ENCODE data around the gene MXD4.
"Not testable (repeated sequence)": the region's sequence is repeated elsewhere in the genome, so short reads cannot be mapped to it uniquely, and the experiment has no call there.

Gene MXD4

GRCh38 chr4:2291705-2292645 is 30.1 kb upstream of the MXD4 start:
- no peak for DNase-seq

- no peak for DNase-seq
Observed at GRCh38 chr4:2290974-2291704, 29.2 kb upstream of the MXD4 start.

DNA sequence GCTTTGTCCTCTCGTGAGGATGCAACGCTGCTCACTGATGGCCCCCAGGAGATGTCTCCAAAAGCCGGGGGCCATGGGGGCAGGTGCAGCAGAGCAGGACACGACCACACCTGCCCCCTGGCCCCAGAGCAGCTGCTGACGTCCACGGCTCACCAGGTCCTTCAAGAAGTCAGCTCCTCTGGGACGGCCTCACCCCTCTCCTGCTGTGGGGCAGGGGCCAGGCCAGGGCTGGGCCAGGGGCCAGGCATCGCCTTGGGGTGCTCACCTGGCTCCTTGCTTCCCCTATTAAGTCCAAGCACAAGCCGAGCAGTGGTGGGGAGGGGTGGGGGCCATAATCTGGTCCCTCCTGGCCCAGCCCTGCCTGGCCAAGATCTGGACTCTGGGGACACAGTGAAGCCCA is 28.6 kb upstream of the MXD4 start:
- DNase-seq = no peak

GRCh38 chr4:2289955-2290333 is 28.0 kb upstream of the MXD4 start:
- no peak for DNase-seq

DNA sequence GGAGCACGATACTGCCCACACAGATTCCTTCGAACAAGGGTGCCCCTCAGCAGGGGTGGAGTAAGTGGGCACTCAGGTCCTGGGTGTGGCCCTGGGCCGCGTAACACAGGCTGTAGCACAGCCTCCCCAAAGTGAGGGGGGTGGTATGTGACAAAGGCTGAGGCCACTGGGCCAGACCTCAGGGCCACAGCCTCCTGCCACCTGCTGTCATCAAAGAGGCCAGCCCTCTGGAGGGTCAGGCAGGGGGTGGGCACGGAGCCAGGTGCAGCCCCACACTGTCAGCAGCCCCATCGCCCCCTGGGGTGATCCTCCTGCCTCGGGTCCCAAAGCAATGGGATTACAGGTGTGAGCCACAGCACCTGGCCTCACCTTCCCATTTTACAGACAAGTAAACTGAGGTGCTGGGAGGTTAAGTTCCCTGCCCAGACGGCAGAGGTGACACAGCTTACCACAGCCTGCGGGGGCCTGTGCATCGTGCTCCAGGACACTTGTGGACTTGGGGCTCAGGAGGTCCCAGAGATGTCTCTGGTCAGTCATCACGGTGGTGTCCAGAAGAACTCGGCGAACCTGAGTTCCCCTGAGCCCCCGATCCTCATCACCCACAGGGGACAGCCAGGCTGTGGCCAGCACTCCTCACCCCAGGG is 27.5 kb upstream of the MXD4 start:
- DNase-seq = no peak

DNA sequence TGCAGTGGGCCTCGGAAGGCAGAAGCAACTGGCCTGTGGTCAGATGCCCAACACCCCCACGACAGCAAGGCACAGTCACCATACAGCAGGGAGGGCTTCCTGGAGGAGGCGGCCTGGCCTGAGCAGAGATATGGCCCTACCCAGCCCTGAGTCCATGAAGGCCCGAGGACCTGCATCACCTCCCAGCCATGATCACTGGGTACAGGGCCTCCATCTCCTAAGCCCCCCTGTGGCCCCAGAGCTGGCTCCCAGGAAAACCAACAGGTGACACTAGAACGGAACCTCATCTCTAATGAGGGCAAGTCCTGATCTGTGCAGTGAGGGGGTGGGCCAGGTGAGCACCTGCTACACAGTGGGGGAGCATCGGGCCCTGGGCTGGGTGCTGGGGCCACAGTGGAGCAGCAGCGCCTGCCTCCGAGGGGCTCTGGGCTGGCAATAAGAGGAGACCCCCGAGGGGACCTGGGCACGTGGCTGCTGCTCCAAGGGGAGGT is 26.2 kb upstream of the MXD4 start:
- DNase-seq = no peak

DNA sequence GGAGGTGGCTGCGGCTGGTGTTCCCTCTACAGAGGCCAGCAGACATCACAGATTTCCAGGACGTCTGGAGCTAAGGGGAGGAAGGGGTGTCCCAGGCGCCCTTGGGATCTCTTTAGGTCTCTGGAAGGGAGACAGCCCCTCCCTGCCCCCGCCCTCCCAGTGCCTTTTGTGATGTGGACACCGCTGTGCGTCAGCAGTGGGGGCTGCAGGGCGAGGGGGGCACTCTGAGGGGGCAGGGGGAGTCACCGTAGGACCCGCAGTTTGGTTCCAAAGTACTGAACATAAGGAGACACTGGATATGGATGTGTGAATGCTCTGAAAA is 25.6 kb upstream of the MXD4 start:
- no peak for DNase-seq

GRCh38 chr4:2286904-2287593 is 25.1 kb upstream of the MXD4 start:
- DNase-seq = no peak

GRCh38 chr4:2285613-2286381 is 23.9 kb upstream of the MXD4 start:
- no peak for DNase-seq

- DNase-seq = no peak
Observed at GRCh38 chr4:2284934-2285612, 23.2 kb upstream of the MXD4 start.

- DNase-seq = no peak
Observed at GRCh38 chr4:2284161-2284933, 22.4 kb upstream of the MXD4 start.

- DNase-seq = no peak
Observed at GRCh38 chr4:2283199-2283711, 21.3 kb upstream of the MXD4 start.

- no peak for DNase-seq
Observed at GRCh38 chr4:2281575-2282343, 19.9 kb upstream of the MXD4 start.

DNA sequence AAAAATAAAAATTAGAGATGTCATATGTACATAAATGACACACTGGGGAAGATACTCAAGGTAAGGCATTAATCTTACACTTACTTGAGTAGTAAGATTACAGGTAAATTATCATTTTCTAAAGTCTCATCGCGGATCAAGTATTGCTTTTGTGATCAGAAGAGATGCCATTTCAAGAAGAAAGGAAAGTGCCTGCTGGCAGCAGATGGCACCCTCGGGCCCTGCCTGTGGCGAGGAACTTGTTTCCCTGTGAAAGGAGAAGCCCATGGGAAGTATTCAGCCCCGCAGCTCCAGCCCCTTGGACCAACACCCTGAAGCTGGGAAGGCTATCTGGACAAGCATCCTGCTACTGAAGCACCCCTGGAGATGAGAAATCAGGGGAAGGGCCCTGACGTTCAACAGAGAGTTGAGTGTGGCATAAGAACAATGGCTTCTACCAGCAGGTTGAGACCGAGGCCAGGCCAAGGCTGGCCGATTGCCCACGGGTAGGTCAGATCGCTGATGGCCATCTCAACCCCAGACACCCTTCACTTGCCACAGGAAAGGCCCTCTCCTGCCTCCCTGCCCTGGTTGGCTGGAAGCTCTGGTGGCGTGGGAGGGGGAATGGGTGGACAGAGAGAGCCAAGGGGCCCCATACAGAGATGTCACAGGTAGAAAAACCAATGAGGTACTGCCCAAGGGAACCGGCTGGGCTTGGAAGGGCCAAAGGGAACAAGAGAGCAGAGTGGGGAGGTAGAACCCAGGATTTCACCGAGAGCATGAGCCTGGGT is 18.8 kb upstream of the MXD4 start:
- no peak for DNase-seq

- no peak for DNase-seq
Observed at GRCh38 chr4:2277956-2278355, 16.0 kb upstream of the MXD4 start.

DNA sequence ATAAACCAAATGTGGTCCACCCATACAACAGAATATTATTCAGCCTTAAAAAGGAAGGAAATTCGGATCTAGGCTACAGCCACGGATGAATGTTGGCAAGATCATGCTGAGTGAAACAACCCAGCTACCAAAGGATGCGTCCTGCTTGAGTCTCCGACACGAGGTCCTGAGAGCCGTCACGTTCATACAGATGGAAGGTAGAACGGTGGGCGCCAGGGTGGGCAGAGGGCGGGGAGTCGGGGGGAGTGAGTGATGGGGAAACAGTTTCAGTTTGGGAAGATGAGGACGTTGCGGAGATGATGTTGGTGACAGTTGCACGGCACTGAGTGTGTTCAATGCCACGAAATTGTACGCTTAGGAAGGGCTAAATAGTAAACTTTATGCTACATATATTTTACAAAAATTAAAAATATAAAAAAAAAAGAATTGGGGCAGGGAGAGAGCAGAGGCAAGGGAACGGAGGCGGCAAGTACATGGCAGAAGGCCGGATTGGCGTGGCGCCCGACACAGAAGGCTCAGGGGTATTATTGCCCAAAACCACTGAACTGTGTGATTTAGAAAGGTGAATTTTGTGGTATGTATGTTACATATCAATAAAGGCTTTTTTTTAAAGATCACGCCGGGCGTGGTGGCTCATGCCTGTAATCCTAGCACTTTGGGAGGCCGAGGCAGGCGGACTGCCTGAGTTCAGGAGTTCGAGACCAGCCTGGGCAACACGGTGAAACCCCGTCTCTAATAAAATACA is 14.8 kb upstream of the MXD4 start:
- DNase-seq = peak; percentile 40

DNA sequence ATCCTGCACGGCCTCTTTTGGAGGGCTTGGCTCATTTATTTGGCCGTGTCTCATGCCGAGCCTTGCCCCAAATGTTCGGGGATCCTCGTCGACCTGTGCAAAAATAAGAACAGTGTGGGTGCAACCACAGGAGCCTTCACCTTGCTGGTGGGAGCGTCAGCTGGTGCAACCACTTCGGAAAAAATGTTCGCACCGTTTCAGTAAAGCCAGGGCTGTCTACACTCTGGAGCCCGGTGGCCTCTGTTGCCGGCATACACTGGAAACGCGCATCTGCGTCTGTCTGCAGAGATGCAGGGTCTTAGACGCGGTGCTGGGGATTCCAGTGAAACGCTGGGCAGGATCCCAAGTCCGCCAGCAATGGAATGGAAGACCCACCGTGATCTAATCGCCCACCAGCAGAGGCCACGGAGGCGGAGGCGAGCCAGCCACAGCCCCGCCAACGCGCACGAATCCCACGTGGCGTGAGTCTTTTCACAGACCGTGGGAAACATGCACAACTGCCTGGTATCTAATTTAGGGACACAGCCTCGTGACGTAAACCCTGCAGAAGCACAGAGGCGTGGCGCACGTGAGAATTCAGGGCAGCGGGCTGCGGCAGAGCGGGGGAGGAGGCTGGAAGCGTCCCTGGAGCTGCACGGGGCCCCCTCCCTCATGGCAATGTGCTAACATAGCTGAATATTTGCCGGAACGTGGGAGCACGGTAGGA is 13.8 kb upstream of the MXD4 start:
- no peak for DNase-seq

GRCh38 chr4:2275044-2275397 is 13.1 kb upstream of the MXD4 start:
- DNase-seq = not testable (repeated sequence)
